Dermis blood vessel endothelial cell (primary cell): Measurements from ENCODE around the gene GGCT. TPM values are rescaled to one million over a fixed set of nuclear protein-coding genes. Genes with fewer than 3 reads are reported as not detected.

Source experiments
- DNase-seq: peaks from one replicate; pipeline ENCODE4 v3.0.0; 2010
- total RNA-seq: library from RNA; depleted of rRNA; stranded (reverse); fragments of >200 nt; gene quantifications from 2 replicates; pipeline ENCODE4 v1.2.3, GENCODE V29; 2014

Gene GGCT
- total RNA-seq, 1 donor from 2014 or later, result 28.6 TPM

GRCh38 chr7:30462179-30462578 is 42.5 kb downstream of the GGCT start:
- no peak for DNase-seq

- DNase-seq, result no peak
Observed at GRCh38 chr7:30460246-30460633, 44.4 kb downstream of the GGCT start.

- peak; percentile 40 for DNase-seq
Observed at GRCh38 chr7:30459591-30460245, 44.9 kb downstream of the GGCT start.

GRCh38 chr7:30458311-30458710 is 46.3 kb downstream of the GGCT start:
- DNase-seq, result no peak

- DNase-seq, result peak; percentile 69
Observed at GRCh38 chr7:30453921-30454320, 50.7 kb downstream of the GGCT start.

- no peak for DNase-seq
Observed at GRCh38 chr7:30453016-30453415, 51.6 kb downstream of the GGCT start.

GRCh38 chr7:30452280-30452930 is 52.2 kb downstream of the GGCT start:
- DNase-seq, result no peak

GRCh38 chr7:30451539-30452279 is 52.9 kb downstream of the GGCT start:
- peak; percentile 54 for DNase-seq

- no peak for DNase-seq
Observed at GRCh38 chr7:30450983-30451497, 53.6 kb downstream of the GGCT start.

- no peak for DNase-seq
Observed at GRCh38 chr7:30450240-30450982, 54.2 kb downstream of the GGCT start.

GRCh38 chr7:30448461-30449189 is 56.0 kb downstream of the GGCT start:
- DNase-seq, result no peak

GRCh38 chr7:30447466-30447865 is 57.2 kb downstream of the GGCT start:
- DNase-seq, result no peak

Other genes with a start within 250 kb of the GGCT start
- gene ZNRF2, start 220.2 kb downstream of the GGCT start, total RNA-seq, result 9.5 and 13.4 TPM in 2 replicates
- gene NOD1, start 26.0 kb downstream of the GGCT start, total RNA-seq, result 34.1 and 37.6 TPM in 2 replicates
- gene GARS1, start 90.0 kb upstream of the GGCT start, total RNA-seq, result 59.2 and 147 TPM in 2 replicates
- not detected in 2 replicates for gene CRHR2, start 177.6 kb upstream of the GGCT start, total RNA-seq
- gene INMT, start 247.3 kb upstream of the GGCT start, total RNA-seq, result 0.05 TPM in 1 of 2 replicates, not detected in the other